Measurements from ENCODE around the gene WLS.

The WLS gene

DNA sequence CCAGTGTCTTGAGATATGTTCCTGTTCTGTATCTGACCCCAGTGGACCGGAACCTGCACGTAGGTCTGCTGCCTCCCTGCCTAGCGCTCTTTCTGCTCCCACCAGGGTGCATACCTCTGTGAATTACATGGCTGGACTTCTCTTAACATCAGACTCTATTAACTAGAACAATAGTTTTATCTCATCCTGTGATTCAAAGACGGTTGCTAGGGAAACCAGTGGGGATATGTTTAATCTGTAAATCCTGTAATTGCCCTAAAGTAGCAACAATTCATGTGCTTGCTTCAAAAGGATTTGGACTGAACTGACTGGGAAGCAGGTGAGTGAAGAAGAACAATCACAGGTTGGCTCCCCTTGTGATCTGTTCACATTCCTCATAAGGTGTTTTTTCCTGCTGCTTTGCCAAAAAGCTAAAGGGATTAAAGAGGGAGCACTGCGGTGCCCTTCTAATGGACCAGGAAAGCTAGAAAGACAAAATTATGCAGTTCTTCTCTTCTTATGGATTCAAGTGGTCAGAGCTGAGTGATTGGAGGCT, 129.2 kb downstream of the WLS start:
- ChIA-PET POLR2A (no interaction called here), CTCF (interaction anchor here (1.1 kb wide), 1 partner anchor 8 kb away, joined by 4 read pairs; no protein-coding TSS in a partner anchor)
- no peak for DNase-seq (ENCODE audit: extremely low spot score)
- TF ChIP-seq FOXK2 (IDR thresholded peaks at IDR 0.05) = no peak
- TF ChIP-seq, protein P1, sequence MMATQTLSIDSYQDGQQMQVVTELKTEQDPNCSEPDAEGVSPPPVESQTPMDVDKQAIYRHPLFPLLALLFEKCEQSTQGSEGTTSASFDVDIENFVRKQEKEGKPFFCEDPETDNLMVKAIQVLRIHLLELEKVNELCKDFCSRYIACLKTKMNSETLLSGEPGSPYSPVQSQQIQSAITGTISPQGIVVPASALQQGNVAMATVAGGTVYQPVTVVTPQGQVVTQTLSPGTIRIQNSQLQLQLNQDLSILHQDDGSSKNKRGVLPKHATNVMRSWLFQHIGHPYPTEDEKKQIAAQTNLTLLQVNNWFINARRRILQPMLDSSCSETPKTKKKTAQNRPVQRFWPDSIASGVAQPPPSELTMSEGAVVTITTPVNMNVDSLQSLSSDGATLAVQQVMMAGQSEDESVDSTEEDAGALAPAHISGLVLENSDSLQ (IDR thresholded peaks at IDR 0.05) = no peak
- TF ChIP-seq CTBP1 (IDR thresholded peaks at IDR 0.05; ENCODE audit: borderline replicate concordance) = no peak
- no peak for TF ChIP-seq HDGF (IDR thresholded peaks at IDR 0.05; ENCODE audit: borderline replicate concordance)
- no peak for TF ChIP-seq TARDBP (IDR thresholded peaks at IDR 0.05)
- no peak for TF ChIP-seq LEF1 (IDR thresholded peaks at IDR 0.05; ENCODE audit: borderline replicate concordance)

DNA sequence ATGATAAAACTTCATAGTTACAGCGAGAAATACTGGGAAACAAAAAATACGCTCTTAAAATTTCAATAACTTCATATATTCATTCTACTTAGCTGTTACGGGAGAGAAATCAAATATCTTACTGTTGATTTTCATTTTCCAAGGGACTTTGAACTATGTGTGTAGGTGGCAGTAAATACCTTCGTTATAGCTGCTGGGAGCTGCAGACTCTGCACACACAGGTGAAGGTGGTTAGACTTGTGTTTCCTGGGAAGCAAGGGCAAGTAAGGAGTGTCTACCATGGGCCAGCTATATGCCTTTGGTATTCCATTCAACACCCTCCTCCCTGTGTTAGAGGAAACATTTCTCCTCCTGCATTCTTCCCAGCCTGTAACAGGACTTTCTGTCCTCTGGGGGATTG, 130.5 kb downstream of the WLS start:
- ChIA-PET CTCF (interaction anchor here (0.6 kb wide), 1 partner anchor 236 kb away, joined by 4 read pairs; no protein-coding TSS in a partner anchor), POLR2A (no interaction called here)
- no peak for DNase-seq (ENCODE audit: extremely low spot score)
- TF ChIP-seq SP1 (IDR thresholded peaks at IDR 0.05) (no peak), ELF4 (IDR thresholded peaks at IDR 0.05) (no peak), LEF1 (IDR thresholded peaks at IDR 0.05; ENCODE audit: borderline replicate concordance) (no peak), NFRKB (IDR thresholded peaks at IDR 0.05) (no peak), ARNT (IDR thresholded peaks at IDR 0.05) (no peak), FOXK2 (IDR thresholded peaks at IDR 0.05) (no peak), L3MBTL2 (conservative IDR thresholded peaks at IDR 0.05) (no peak)
- TF ChIP-seq, protein P1 (IDR thresholded peaks at IDR 0.05) = no peak

DNA sequence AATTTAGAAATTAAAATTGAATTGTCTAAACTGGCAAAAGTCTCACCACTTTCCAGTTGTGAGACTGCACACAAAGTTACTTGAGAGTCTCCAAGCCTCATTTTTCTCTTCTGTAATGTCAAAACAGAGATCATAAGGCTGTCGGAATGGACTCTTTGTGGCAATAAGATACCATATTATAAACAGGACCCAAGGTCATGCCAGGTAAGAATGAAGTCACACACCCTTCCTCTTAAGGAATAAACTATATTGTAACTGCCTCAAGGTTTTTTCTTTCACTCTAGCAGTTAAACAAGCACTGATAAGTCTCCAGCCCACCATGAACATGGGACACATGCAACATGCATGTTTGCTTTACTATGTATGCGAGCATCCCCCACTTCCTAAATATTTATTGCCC, 131.8 kb downstream of the WLS start:
- CTCF ChIA-PET = interaction anchor here (0.6 kb wide), 1 partner anchor 253 kb away, joined by 5 read pairs; no protein-coding TSS in a partner anchor
- POLR2A ChIA-PET = no interaction called here
- DNase-seq (ENCODE audit: extremely low spot score) = no peak
- TF ChIP-seq CTBP1 (IDR thresholded peaks at IDR 0.05; ENCODE audit: borderline replicate concordance) (no peak), BHLHE40 (IDR thresholded peaks at IDR 0.05; ENCODE audit: borderline replicate concordance) (no peak), ELF4 (IDR thresholded peaks at IDR 0.05) (no peak), LEF1 (IDR thresholded peaks at IDR 0.05; ENCODE audit: borderline replicate concordance) (no peak), FOXA1 (IDR thresholded peaks at IDR 0.05) (no peak)
- TF ChIP-seq, protein P1 (IDR thresholded peaks at IDR 0.05) = no peak

DNA sequence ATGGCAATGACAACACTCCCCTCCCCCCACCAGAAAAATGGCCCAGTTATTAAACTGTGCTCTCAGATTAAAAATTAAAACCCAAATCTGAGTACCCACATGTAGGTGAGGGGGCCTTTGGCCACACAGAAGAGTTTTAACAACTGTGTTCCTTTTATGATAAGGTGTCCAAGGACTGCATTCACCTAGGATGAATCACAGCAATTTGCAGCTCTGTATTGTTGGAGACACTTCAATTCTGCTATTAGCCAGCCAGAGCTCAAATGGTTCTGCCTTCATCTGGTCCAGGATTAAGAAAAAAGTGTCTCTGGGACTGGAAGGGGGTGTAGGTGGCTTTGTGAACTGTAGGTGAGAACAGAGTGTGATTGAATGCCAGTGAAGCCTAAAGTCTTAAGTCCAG, 138.6 kb downstream of the WLS start:
- ChIA-PET CTCF (interaction anchor here (0.6 kb wide), 1 partner anchor 578 kb away, joined by 4 read pairs; no protein-coding TSS in a partner anchor), POLR2A (no interaction called here)
- DNase-seq (ENCODE audit: extremely low spot score) = no peak
- TF ChIP-seq FOXM1 (IDR thresholded peaks at IDR 0.05; ENCODE audit: borderline replicate concordance) (no peak), NFRKB (IDR thresholded peaks at IDR 0.05) (no peak), TARDBP (IDR thresholded peaks at IDR 0.05) (no peak), ARNT (IDR thresholded peaks at IDR 0.05) (no peak), FOXA1 (IDR thresholded peaks at IDR 0.05) (no peak), CTBP1 (IDR thresholded peaks at IDR 0.05; ENCODE audit: borderline replicate concordance) (no peak), LEF1 (IDR thresholded peaks at IDR 0.05; ENCODE audit: borderline replicate concordance) (no peak), ELF4 (IDR thresholded peaks at IDR 0.05) (no peak), SP1 (IDR thresholded peaks at IDR 0.05) (no peak), FOXK2 (IDR thresholded peaks at IDR 0.05) (no peak), HDGF (IDR thresholded peaks at IDR 0.05; ENCODE audit: borderline replicate concordance) (no peak), BHLHE40 (IDR thresholded peaks at IDR 0.05; ENCODE audit: borderline replicate concordance) (no peak), L3MBTL2 (conservative IDR thresholded peaks at IDR 0.05) (no peak), SUZ12 (IDR thresholded peaks at IDR 0.05) (no peak), ZNF384 (IDR thresholded peaks at IDR 0.05) (no peak)
- TF ChIP-seq, protein P1 (IDR thresholded peaks at IDR 0.05) = no peak

DNA sequence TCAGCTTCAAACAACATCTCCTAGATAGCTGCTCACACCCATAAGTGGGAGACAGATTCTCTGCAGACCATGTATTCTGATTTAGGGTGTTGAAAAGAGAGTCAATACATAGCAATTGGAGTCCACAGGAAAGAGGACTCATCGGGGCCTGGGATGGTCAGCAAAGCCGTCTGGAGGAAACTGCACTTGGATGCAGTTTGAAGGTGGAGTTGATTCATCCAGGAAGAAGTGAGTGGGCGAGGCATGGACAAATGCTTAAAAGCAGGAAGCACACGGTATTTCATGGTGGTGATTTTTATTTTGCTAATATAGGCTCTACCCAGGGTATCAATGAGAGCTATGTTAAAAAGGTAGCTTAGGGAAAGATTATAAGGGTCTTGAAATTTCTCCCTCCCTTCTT, 145.1 kb downstream of the WLS start:
- ChIA-PET POLR2A (interaction anchor here (0.6 kb wide), 1 partner anchor 18 kb away, joined by 4 read pairs; no protein-coding TSS in a partner anchor), CTCF (no interaction called here)
- no peak for DNase-seq (ENCODE audit: extremely low spot score)
- no peak for TF ChIP-seq NFRKB (IDR thresholded peaks at IDR 0.05)
- no peak for TF ChIP-seq CTBP1 (IDR thresholded peaks at IDR 0.05; ENCODE audit: borderline replicate concordance)
- no peak for TF ChIP-seq ZNF384 (IDR thresholded peaks at IDR 0.05)
- no peak for TF ChIP-seq ARNT (IDR thresholded peaks at IDR 0.05)

DNA sequence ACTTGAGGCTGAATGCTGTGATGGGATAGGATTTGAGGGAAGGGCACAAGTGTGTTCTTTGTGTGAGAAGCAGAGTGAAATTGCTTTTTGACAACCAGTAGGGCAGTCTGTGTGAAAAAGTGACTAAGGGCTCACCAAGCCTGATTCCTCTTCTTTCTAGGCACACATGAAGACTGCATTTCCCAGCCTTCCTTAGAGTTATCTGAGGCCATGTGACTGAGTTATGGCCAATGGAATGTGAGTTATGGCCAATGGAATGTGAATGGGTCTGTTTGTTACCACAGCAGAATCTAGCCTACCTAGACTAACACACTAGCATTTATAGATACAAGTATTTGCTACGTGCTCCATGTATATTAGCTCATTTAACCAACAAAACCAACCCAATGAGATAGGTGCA, 146.6 kb downstream of the WLS start:
- DNase-seq (ENCODE audit: extremely low spot score) = no peak
- TF ChIP-seq SUZ12 (IDR thresholded peaks at IDR 0.05) (no peak), NFRKB (IDR thresholded peaks at IDR 0.05) (no peak), LEF1 (IDR thresholded peaks at IDR 0.05; ENCODE audit: borderline replicate concordance) (no peak), CTBP1 (IDR thresholded peaks at IDR 0.05; ENCODE audit: borderline replicate concordance) (no peak), ARNT (IDR thresholded peaks at IDR 0.05) (no peak)
- TF ChIP-seq, protein P1 (IDR thresholded peaks at IDR 0.05) = no peak
- CTCF ChIA-PET = no interaction called here
- POLR2A ChIA-PET = no interaction called here

All from HEK293T (cell line).